Measurements from ENCODE around the gene PLEKHA4.

Gene PLEKHA4

DNA sequence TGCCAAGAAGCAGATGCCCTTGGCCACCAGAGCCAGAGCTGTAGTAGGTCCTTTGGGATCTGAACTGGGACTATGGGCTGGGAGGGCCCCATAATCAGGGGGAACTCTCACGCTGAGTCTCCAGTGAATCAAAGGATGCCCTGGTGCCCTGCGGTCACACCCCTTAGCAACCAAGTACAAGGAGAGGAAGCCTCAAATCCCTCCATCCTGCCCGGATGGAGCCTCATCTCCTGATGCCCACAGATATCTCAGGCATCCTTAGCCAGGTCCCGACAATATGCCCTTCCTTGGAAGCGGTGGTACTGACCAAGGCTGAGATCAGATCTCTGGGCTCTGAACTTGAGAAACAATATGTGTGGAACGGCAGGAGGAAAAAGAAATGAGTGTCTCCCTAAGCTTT is 1.7 kb downstream of the PLEKHA4 start:
- H3K4me3 ChIP-seq (ENCODE audit: low read depth, low read length), result no peak overlapping the region
- TF ChIP-seq, protein P1, sequence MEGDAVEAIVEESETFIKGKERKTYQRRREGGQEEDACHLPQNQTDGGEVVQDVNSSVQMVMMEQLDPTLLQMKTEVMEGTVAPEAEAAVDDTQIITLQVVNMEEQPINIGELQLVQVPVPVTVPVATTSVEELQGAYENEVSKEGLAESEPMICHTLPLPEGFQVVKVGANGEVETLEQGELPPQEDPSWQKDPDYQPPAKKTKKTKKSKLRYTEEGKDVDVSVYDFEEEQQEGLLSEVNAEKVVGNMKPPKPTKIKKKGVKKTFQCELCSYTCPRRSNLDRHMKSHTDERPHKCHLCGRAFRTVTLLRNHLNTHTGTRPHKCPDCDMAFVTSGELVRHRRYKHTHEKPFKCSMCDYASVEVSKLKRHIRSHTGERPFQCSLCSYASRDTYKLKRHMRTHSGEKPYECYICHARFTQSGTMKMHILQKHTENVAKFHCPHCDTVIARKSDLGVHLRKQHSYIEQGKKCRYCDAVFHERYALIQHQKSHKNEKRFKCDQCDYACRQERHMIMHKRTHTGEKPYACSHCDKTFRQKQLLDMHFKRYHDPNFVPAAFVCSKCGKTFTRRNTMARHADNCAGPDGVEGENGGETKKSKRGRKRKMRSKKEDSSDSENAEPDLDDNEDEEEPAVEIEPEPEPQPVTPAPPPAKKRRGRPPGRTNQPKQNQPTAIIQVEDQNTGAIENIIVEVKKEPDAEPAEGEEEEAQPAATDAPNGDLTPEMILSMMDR (IDR thresholded peaks at IDR 0.05; ENCODE audit: low read depth, low read length), result no peak

DNA sequence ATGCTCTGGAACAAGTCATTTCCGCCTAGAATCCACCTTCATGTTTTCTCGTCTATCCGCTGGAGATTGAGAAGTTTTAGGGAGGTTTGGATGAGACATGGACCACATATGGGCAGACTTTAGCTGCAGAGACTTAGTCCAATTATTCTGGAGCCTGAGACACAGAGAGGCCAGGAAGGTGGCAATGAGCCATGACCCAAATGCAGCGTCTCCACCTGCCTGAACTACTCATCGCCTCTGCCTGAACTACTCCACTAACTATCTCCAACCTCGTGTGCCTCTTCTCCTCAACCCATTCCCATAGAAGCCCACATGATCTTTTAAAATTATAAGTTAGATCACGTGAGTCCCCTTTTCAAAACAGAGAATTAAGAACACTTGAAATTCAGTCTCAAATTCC is 5.6 kb downstream of the PLEKHA4 start:
- TF ChIP-seq, protein P1 (IDR thresholded peaks at IDR 0.05; ENCODE audit: low read depth, low read length), result no peak
- no peak overlapping the region for H3K4me3 ChIP-seq (ENCODE audit: low read depth, low read length)

DNA sequence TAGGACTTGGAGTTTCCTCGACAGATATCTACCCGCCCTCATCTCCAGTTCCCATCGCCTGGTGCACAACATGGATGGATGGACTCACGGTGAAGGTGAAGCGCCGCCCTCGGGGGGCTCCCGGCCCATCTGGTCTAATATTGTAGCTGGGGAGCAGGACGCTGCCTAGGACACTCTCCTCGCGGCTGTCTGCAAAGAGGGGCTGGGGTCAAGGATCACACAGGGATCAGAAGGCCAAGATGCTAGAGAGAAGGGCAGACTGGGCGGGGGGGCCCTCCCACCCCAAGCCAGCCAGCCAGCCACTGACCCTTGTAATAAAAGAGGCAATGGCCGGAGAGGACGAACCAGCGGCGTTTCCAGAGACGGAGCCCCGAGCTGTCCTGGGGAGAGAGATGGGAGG is 7.1 kb downstream of the PLEKHA4 start:
- TF ChIP-seq, protein P1 (IDR thresholded peaks at IDR 0.05; ENCODE audit: low read depth, low read length), result no peak
- no peak overlapping the region for H3K4me3 ChIP-seq (ENCODE audit: low read depth, low read length)

DNA sequence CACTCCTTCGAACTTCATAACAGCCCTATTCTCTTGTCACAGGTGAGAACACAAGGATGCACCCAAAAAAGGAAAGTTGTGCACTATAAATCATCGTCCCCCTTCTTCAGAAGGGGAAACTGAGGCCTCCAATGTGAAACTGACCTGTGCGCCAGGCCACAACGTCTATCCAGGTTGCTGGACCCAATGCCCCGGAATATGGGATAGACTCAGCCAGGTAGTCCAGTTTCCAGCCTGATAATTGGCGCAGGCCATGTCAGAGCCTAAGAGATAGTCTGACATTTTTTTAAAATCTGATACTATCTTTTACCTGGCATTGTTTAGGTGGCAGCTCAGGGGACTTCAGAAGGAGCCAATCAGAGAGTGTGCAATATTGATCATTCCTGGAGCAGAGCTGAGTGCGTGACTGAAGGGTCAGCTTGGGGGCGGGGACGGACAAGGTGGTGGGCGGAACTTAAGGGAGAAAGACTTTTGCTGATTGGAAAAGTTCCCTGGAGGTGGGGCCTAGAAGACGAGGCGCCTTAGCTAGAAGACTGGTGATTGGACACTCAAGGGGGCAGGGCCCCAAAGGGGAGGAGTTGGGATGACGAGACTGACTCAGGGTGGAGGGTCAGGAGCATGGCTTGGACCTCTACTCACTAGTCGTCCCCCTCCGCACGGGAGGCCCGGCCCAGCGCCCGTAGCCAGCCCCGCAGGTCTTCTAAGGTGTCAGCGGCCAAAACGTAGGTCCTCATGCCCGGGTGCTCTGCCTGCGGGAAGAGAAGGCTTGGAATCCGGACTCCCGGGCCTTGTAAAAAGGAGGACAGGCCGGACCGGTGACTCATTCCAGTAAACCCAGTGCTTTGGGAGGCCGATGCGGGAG is 8.5 kb downstream of the PLEKHA4 start:
- TF ChIP-seq, protein P1 (IDR thresholded peaks at IDR 0.05; ENCODE audit: low read depth, low read length), result no peak
- H3K4me3 ChIP-seq (ENCODE audit: low read depth, low read length), result no peak overlapping the region

DNA sequence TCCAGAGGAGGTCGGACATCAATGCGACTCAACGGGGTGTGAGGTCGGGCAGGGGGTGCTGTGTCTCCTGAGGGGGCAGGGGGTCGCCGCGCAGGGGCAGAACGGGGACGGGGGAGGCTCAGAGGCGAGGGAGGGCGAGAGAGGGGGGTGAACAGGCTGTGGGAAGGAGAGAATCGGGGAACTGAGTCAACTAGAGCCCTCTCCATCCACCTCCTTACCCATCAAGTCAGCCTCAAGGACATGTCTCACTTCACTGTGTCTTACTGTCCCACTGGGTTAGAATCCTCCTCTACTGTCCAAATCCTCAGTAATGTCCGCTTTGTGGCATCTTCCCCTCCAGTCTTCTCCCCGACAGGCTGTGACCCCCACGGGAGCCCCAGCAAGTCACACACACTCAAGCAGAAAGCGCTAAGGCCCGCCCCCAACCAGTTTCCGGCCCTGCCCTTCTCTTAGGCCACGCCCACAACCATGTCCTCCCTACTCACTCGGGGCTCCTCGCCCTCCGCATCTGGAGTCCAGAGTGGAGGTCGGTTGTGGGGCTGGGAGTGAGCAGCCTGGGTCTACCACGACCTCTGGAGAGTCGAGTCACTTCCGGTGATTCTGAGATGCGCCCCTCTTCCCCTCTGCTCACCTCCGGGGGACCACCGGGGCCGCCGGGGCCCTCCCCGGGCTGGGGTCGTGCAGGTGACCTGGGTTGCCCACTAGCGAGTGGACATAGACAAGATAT is 9.3 kb downstream of the PLEKHA4 start:
- H3K4me3 ChIP-seq (ENCODE audit: low read depth, low read length), result no peak overlapping the region
- TF ChIP-seq, protein P1 (IDR thresholded peaks at IDR 0.05; ENCODE audit: low read depth, low read length), result no peak

DNA sequence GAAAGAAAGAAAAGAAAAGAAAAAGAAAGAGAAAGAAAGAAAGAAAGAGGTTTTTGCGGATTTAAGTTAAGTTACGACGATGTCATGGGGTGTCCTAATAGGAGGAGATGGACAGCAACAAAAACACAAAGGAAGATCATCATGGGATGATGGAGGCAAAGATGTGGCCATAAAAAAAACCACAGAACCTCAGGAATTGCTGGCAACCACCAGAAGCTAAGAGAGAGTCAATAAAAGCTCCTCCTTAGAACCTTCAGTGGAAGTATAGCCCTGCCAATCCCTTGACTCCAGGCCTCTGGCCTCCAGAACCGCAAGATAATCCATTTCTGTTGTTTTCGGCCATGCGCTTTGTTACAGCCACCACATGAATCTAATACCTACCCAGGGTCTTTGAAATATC is 11.5 kb downstream of the PLEKHA4 start:
- H3K4me3 ChIP-seq (ENCODE audit: low read depth, low read length), result no peak overlapping the region
- TF ChIP-seq, protein P1 (IDR thresholded peaks at IDR 0.05; ENCODE audit: low read depth, low read length), result no peak

DNA sequence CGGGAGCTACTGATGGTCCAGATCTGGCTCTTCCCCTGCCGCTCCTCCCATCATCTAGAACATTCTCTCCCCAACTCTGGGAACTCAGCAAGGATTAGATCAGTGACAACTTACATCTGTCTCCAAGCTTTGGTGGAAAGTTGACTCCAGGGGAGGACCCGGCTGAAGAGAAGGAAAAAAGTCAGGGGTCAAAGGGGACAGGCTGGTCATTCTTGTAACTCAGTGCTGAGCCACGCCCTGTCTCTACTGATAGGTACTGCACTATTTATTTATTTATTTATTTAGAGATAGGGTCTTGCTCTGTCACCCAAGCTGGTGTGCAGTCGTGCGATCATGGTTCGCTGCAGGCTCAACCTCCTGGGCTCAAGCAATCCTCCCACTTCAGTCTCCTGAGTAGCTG is 14.3 kb downstream of the PLEKHA4 start:
- TF ChIP-seq, protein P1 (IDR thresholded peaks at IDR 0.05; ENCODE audit: low read depth, low read length), result no peak
- H3K4me3 ChIP-seq (ENCODE audit: low read depth, low read length), result no peak overlapping the region
